A549 (cell line): ENCODE measurements around the gene KCNQ5.

Source experiments
- CHD2 ChIP-seq: fragments of 150-350 bp; IDR thresholded peaks from 2 replicates; pipeline ENCODE4 v1.6.1; 2014; ENCODE audit warnings: low read length; ENCODE audit not compliant: partially characterized antibody
- GATA3 ChIP-seq: IDR thresholded peaks from 2 replicates; pipeline ENCODE4 v1.6.1; 2012; ENCODE audit warnings: borderline replicate concordance
- HEYL ChIP-seq: fragments of 250-450 bp; sonication (Bioruptor Pico); IDR thresholded peaks from 2 replicates; pipeline ENCODE4 v1.8.0; 2021; ENCODE audit warnings: mild to moderate bottlenecking, moderate library complexity
- MYC ChIP-seq: IDR thresholded peaks from 2 replicates; pipeline ENCODE4 v1.6.1; 2012; ENCODE audit warnings: mild to moderate bottlenecking, inconsistent platforms, low read length, improper control_type of control experiment, borderline replicate concordance
- POLR2A ChIP-seq: IDR thresholded peaks from 2 replicates; pipeline ENCODE4 v1.6.1; 2012; ENCODE audit warnings: mild to moderate bottlenecking, low read length
- TP53 ChIP-seq: fragments of 250-450 bp; sonication (Bioruptor Pico); IDR thresholded peaks from 2 replicates; pipeline ENCODE4 v1.5.0; 2021; ENCODE audit warnings: mild to moderate bottlenecking, moderate library complexity
- TF ChIP-seq, protein P1 (sequence below): fragments of >200 bp; sonication (Bioruptor Twin); formaldehyde crosslinking; IDR thresholded peaks from 3 replicates; pipeline ENCODE4 v1.5.1; 2016

DNA sequence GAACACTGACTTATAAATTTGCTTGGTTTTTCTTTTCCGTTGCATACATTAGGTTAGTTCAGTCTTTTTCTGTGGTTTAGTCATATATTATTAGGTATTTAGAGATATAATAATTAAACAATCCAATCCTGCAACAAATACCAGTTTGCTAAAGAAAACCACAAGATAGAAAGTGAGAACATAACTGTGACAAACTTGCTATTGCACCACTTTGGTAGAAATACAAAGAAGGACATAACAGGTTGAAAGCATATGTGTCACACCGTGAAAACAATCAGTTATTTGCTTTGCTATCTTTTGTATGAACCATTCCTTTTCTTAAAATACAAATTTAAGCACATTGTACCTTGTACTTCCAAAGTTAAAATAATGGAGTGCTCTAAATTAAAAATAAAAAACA lies 42.0 kb upstream of the KCNQ5 start:
- no peak for TF ChIP-seq TP53 (CRISPR knock-in tag)
- TF ChIP-seq, protein P1, sequence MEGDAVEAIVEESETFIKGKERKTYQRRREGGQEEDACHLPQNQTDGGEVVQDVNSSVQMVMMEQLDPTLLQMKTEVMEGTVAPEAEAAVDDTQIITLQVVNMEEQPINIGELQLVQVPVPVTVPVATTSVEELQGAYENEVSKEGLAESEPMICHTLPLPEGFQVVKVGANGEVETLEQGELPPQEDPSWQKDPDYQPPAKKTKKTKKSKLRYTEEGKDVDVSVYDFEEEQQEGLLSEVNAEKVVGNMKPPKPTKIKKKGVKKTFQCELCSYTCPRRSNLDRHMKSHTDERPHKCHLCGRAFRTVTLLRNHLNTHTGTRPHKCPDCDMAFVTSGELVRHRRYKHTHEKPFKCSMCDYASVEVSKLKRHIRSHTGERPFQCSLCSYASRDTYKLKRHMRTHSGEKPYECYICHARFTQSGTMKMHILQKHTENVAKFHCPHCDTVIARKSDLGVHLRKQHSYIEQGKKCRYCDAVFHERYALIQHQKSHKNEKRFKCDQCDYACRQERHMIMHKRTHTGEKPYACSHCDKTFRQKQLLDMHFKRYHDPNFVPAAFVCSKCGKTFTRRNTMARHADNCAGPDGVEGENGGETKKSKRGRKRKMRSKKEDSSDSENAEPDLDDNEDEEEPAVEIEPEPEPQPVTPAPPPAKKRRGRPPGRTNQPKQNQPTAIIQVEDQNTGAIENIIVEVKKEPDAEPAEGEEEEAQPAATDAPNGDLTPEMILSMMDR: no peak
- no peak for TF ChIP-seq MYC
- no peak for TF ChIP-seq POLR2A
- TF ChIP-seq HEYL (CRISPR knock-in tag): no peak
- no peak for TF ChIP-seq CHD2
- no peak for TF ChIP-seq GATA3
